ENCODE results near the gene RPA3.
"Not testable (repeated sequence)": the region's sequence is repeated elsewhere in the genome, so short reads cannot be mapped to it uniquely, and the experiment has no call there.

RPA3 gene

DNA sequence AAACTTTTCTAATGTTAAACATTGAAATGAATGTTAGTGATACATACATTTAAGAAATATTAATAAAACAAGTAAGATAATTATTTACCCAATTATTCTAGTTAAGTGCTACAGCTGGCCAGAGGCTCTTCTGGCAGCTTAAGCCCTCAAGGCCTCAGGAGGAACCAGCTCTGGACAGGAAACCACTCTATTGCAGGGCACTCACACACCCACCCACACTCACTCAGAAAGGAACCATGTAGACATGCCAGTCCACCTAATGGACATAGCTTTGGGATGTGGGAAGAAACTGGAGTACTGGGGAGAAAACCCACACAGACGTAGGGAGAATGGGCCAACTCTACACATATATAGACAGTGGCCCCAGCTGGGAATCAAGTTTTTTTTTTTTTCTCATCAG is 49.7 kb downstream of the RPA3 start:
- no peak for DNase-seq (ENCODE audit: low spot score)
- no peak overlapping the region for H3K27ac ChIP-seq
- ChIA-PET POLR2A (ENCODE audit: low non-redundant PET) (no interaction called here), CTCF (interaction anchor here (0.6 kb wide), 1 partner anchor 132 kb away, joined by 3 read pairs; no protein-coding TSS in a partner anchor)
- TF ChIP-seq, protein P1, sequence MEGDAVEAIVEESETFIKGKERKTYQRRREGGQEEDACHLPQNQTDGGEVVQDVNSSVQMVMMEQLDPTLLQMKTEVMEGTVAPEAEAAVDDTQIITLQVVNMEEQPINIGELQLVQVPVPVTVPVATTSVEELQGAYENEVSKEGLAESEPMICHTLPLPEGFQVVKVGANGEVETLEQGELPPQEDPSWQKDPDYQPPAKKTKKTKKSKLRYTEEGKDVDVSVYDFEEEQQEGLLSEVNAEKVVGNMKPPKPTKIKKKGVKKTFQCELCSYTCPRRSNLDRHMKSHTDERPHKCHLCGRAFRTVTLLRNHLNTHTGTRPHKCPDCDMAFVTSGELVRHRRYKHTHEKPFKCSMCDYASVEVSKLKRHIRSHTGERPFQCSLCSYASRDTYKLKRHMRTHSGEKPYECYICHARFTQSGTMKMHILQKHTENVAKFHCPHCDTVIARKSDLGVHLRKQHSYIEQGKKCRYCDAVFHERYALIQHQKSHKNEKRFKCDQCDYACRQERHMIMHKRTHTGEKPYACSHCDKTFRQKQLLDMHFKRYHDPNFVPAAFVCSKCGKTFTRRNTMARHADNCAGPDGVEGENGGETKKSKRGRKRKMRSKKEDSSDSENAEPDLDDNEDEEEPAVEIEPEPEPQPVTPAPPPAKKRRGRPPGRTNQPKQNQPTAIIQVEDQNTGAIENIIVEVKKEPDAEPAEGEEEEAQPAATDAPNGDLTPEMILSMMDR (conservative IDR thresholded peaks at IDR 0.05; ENCODE audit: low read depth): no peak

DNA sequence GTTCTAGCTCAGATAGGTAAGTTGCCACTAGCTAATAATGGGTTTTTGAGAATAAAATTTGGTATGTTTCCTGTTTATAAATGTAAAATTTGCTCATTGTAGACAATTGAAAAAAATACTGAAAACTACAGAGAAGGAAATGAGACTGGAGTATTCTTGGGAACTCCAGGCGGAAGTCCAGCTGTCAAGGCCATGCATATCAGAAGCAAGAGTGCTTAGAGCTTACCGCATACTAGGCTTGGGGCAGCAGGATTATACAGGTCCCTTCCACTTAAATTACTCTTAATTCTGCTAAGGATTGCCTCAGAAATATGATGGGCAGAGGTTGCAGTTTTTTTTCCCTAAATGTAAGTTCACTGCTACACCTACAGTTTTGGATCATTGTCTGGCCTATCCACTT is 51.2 kb downstream of the RPA3 start:
- TF ChIP-seq, protein P1 (conservative IDR thresholded peaks at IDR 0.05; ENCODE audit: low read depth): no peak
- no peak for DNase-seq (ENCODE audit: low spot score)
- CTCF ChIA-PET: interaction anchor here (0.6 kb wide), 1 partner anchor 1365 kb away, joined by 5 read pairs; no protein-coding TSS in a partner anchor
- no peak overlapping the region for H3K27ac ChIP-seq
- POLR2A ChIA-PET (ENCODE audit: low non-redundant PET): no interaction called here

DNA sequence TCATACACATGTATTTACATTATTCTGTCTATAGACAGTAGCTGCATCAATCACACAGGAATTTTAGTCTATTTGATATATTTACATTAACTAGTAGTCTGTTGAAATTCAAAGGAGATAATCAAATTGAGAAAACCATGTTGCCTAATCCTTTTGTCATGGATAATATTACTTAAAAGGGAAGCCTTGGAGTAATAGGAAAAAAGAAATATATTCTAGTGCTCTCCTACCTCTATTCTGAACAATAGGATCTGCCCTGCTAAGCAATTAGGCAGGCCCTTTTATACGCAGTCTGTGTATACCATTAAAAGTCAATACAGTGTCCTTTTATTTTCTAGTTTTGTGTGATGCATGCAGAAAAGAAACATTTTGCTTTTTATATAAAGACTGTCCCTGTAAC is 53.4 kb downstream of the RPA3 start:
- no peak overlapping the region for H3K27ac ChIP-seq
- TF ChIP-seq, protein P1 (conservative IDR thresholded peaks at IDR 0.05; ENCODE audit: low read depth): no peak
- no peak for DNase-seq (ENCODE audit: low spot score)
- ChIA-PET POLR2A (ENCODE audit: low non-redundant PET) (interaction anchor here (0.6 kb wide), 1 partner anchor 158 kb away, joined by 4 read pairs; no protein-coding TSS in a partner anchor), CTCF (interaction anchor here (0.5 kb wide), 1 partner anchor 17 kb away, joined by 3 read pairs; no protein-coding TSS in a partner anchor)

DNA sequence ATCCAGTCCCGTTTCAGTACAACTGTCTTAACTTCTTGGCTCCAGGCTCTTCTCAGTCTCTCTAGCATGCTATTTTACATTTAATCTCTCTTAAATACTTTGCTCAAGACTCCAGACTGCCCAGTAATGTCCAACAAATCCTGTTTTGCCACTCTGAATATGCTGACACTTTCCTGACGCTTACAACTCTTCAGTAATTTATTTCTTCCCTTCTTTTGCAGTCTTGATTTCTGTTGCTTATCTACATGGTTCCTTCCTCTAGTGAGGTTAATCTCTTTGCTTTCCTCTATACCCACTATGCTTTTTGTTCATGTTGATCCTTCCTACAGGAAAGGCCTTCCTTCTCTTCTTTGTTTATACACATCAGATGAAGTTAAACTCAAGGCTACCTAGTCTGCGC is 54.1 kb downstream of the RPA3 start:
- no peak for DNase-seq (ENCODE audit: low spot score)
- CTCF ChIA-PET: no interaction called here
- TF ChIP-seq, protein P1 (conservative IDR thresholded peaks at IDR 0.05; ENCODE audit: low read depth): no peak
- POLR2A ChIA-PET (ENCODE audit: low non-redundant PET): no interaction called here
- no peak overlapping the region for H3K27ac ChIP-seq

DNA sequence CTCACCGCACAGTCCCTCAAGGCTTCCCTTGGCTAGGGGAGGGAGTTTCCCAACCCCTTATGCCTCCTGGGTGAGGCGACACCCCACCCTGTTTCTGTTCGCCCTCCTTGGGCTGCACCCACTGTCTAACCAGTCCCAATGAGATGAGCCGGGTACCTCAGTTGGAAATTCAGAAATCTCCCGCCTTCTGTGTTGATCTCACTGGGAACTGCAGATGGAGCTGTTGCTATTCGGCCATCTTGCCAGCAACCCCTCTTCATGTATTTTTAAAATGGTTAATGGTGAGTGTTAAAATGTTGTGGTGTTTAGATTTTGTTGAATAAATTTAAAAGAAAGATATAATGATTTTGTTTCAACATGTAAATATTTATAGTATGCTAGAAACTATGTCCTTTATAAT is 55.9 kb downstream of the RPA3 start:
- H3K27ac ChIP-seq: no peak overlapping the region
- TF ChIP-seq, protein P1 (conservative IDR thresholded peaks at IDR 0.05; ENCODE audit: low read depth): peak; percentile 12; the same call in 1 of the 2 replicates
- ChIA-PET CTCF (no interaction called here), POLR2A (ENCODE audit: low non-redundant PET) (no interaction called here)
- no peak for DNase-seq (ENCODE audit: low spot score)

DNA sequence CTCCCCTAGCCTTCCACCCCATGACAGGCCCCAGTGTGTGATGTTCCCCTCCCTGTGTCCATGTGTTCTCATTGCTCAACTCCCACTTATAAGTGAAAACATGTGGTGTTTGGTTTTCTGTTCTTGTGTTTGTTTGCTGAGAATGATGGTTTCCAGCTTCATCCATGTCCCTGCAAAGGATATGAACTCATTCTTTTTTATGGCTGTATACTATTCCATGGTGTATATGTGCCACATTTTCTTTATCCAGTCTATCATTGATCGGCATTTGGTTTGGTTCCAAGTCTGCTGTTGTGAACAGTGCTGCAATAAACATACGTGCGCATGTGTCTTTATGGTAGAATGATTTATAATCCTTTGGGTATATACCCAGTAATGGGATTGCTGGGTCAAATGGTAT is 61.9 kb downstream of the RPA3 start:
- CTCF ChIA-PET: interaction anchor here (0.6 kb wide), 1 partner anchor 1231 kb away, joined by 3 read pairs; no protein-coding TSS in a partner anchor
- H3K27ac ChIP-seq; POLR2A ChIA-PET (ENCODE audit: low non-redundant PET); DNase-seq (ENCODE audit: low spot score): not testable (repeated sequence)

DNA sequence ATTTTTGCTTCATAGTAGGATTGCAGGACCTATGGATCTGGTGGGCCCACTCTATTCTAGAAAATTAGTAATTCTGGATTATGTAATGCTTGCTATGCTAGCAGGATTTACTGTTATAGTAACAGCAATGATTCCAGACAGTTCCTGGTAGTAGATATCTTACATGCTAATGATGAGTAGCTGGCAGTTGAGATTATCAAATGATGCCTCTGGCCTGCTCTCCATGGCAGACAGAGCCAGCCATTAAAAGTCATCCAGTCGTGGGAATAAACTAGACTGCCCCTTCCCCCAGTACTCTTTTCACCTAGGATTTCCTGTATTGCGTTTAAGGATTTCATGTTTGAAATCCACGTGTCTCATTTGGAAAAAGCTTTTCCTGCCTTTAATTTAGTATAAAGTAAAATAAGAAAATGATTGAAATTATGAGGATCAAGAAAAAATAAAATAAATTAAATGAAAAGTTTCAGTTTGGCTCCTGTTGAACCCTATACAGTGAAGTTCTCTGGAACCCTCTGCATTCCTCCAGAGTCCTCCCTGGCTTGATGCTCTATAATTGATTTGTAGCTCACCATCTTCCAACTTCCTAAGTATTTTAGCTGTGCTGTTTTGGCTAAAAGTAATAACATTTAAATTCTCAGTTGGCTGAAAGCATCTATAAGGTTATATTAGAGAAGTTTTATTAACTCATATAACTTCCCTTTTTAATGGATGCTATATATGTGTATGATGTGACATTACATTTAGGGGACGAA is 63.3 kb downstream of the RPA3 start:
- DNase-seq (ENCODE audit: low spot score): no peak
- TF ChIP-seq, protein P1 (conservative IDR thresholded peaks at IDR 0.05; ENCODE audit: low read depth): no peak
- POLR2A ChIA-PET (ENCODE audit: low non-redundant PET): no interaction called here
- CTCF ChIA-PET: no interaction called here
- no peak overlapping the region for H3K27ac ChIP-seq

All from RWPE1 (cell line).